Brain microvascular endothelial cell (primary cell): ENCODE results near the gene CC2D2B.
"Not testable (repeated sequence)": the region's sequence is repeated elsewhere in the genome, so short reads cannot be mapped to it uniquely, and the experiment has no call there.

Source experiments
- DNase-seq: peaks from one replicate; pipeline ENCODE4 v3.0.0-alpha.2; 2020
- H3K27ac ChIP-seq: fragments of 250-450 bp; sonication (Bioruptor Pico); 2 replicates; pipeline ENCODE4 v1.5.1; 2020; ENCODE audit warnings: mild to moderate bottlenecking, moderate library complexity
- H3K27me3 ChIP-seq: fragments of 250-450 bp; sonication (Bioruptor Pico); replicated peaks from 2 replicates; pipeline ENCODE4 v1.5.1; 2020; ENCODE audit warnings: mild to moderate bottlenecking
- H3K36me3 ChIP-seq: fragments of 250-450 bp; sonication (Bioruptor Pico); replicated peaks from 2 replicates; pipeline ENCODE4 v1.5.1; 2020; ENCODE audit warnings: mild to moderate bottlenecking
- H3K4me3 ChIP-seq: 2 replicates; pipeline ENCODE4 v1.5.1; 2011; ENCODE audit warnings: low read depth, mild to moderate bottlenecking, control low read depth, low read length, moderate library complexity
- in situ Hi-C: cut with HindIII; loops from 2 replicates; pipeline ENCODE4 v1.10.0; 2017; ENCODE audit warnings: low sequenced_read_pairs, low pct_ligation_motif_present
- TF ChIP-seq, protein P1 (sequence below): IDR thresholded peaks from 2 replicates; pipeline ENCODE4 v1.5.1; 2011; ENCODE audit warnings: low read depth, mild to moderate bottlenecking, moderate library complexity, low read length, control low read depth, inconsistent platforms; ENCODE audit errors: missing control alignments

The CC2D2B gene

DNA sequence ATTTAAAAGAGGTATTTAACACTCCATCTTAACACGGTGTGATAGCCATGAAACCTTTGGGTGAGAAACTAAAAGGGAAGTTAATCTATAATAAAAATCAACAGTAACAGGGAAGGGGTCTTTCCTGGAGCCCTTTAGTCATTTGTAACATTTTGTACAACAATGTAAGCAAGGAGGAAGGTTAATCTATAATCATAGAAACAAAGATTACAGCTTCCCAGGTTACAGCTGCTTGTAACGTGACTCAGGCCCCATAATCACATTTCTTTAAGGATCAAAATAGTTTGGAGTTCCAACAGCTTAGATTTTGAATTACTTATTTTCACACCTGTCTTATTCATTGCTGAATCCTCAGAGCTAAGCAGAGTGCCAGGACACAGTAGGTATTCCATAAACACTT, 17.9 kb upstream of the CC2D2B start:
- no peak for DNase-seq

DNA sequence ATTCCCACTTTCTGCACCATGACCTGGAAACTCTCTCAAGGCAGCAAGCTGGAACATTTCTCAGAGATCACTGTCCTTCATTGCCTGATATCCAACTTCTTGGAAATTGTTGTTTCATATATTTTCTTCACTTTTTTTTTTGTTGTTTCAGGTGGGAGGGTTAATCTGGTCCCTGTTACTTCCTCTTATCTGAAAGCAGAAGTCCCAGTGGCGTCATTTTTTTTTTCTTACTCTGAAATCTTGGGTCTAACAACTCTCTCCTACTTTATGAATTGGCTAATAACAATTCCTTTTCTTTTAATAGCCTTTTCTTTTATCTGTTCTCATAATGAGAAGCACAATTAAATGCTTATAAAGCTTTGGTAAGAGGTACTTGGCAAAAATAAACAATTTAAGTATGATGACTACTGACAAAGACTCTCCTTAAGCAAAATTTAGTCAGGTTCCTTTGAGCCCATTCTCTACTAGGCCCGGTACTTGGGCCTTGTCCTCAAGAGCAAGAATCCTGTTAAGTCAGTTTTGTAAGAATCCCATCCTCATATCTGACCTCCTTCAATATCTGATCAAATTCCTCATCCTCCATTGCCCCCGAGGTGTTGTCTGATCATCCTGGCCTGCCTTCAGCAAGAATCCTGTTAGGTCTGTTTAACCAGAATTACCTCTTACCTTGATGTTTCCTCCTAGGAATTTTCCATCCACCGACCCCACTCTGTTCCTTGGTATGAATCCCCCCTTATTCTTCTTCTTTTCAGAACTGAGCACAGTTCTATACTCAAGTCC, 11.5 kb upstream of the CC2D2B start:
- Histone ChIP-seq H3K4me3 (no peak overlapping the region), H3K27ac (no peak overlapping the region), H3K27me3 (no peaks in the 10 kb centered on the region), H3K36me3 (peaks cover 8% of the 10 kb centered on the region)
- DNase-seq, result no peak
- TF ChIP-seq, protein P1, sequence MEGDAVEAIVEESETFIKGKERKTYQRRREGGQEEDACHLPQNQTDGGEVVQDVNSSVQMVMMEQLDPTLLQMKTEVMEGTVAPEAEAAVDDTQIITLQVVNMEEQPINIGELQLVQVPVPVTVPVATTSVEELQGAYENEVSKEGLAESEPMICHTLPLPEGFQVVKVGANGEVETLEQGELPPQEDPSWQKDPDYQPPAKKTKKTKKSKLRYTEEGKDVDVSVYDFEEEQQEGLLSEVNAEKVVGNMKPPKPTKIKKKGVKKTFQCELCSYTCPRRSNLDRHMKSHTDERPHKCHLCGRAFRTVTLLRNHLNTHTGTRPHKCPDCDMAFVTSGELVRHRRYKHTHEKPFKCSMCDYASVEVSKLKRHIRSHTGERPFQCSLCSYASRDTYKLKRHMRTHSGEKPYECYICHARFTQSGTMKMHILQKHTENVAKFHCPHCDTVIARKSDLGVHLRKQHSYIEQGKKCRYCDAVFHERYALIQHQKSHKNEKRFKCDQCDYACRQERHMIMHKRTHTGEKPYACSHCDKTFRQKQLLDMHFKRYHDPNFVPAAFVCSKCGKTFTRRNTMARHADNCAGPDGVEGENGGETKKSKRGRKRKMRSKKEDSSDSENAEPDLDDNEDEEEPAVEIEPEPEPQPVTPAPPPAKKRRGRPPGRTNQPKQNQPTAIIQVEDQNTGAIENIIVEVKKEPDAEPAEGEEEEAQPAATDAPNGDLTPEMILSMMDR, result no peak
- in situ Hi-C loops, result no loop called here

More for the DNA sequence above, 17.9 kb upstream of the CC2D2B start:
- no peak overlapping the region for H3K27ac ChIP-seq
- H3K36me3 ChIP-seq, result peaks cover 6% of the 10 kb centered on the region
- in situ Hi-C loops, result no loop called here
- no peaks in the 10 kb centered on the region for H3K27me3 ChIP-seq
- no peak overlapping the region for H3K4me3 ChIP-seq
- TF ChIP-seq, protein P1, result no peak

DNA sequence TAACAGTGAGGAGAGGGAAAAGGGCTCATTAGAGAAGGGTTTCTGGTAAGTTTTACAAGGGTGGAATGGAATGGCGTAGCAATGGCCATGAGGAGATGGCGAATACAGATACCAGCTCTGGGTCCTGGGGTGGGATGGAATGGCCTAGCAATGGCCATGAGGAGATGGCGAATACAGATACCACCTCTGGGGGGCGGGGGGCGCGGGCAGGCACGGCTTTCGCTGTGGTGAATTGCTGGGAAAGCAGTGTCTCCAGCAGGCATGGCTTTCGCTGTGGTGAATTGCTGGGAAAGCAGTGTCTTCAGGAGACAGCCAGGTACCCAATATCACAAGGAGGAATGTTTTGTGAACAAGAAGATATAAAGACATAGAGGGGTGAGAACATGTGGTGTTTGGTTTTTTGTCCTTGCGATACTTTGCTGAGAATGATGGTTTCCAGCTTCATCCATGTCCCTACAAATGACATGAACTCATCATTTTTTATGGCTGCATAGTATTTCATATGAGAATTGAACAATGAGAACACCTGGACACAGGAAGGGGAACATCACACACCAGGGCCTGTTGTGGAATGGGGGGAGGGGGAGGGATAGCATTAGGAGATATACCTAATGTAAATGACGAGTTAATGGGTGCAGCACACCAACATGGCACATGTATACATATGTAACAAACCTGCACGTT, 1.7 kb upstream of the CC2D2B start:
- H3K27ac ChIP-seq, H3K36me3 ChIP-seq, H3K4me3 ChIP-seq, in situ Hi-C loops, H3K27me3 ChIP-seq, DNase-seq: not testable (repeated sequence)

DNA sequence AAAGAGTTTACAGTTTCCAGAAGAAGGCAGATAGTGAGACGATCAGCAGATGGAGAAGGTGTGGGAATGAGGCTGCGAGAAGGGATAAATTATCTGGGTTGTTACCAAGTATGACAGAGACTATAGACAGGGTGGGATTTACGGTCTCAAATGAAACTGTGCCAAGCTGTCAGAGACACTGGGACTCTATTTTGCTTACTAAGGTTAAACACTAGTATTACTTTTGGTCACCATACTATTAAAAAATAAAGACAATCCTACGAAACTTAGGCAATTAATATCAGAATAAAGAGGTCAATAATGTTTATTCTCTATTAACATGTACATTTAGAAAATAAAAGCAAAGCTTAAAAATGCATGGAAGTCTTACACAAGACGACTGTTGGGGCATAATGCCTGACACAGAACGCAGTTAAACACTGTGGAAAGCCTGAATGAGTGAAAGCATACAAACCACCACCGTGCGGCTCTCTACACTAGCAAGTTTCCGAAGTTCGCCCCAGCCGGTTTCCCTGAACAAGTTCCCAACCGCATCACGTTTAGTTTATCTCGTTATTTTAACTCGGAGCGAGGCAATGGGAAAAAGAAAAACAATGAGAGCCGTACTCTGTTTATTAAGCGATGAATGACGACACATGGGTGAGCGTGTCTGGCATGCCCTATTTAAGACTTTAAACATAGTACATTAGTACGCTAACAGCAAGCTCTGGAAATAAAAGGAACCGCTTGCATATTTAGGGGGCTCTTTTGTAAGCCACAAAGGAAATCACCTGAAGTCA, 909 bp upstream of the CC2D2B start:
- Histone ChIP-seq H3K27ac (peak overlapping the region; percentile 56), H3K27me3 (no peaks in the 10 kb centered on the region), H3K36me3 (peaks cover 2% of the 10 kb centered on the region), H3K4me3 (peak overlapping the region; percentile 81)
- in situ Hi-C loops, result no loop called here
- DNase-seq, result peak; percentile 68
- TF ChIP-seq, protein P1, result peak; percentile 52

DNA sequence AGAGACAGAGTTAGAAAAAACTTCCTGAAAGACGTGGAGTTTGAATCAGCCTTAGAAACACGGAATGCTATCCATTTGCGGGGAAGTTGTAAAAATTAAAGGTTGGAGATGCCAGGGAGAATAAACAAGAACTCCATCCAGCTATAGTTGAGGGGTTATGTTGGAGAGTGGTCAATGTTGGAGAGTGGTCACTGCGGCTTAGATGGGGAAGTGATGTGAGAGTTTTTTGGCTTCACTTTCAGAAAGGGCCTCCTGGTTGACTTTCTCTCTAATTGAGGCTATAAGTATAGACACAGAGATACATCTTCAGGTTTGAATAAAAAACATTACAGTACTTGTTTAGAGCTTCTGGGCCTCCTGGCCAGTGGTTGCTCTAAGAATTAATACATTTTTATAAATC, 675 bp downstream of the CC2D2B start:
- in situ Hi-C loops, result no loop called here
- TF ChIP-seq, protein P1, result no peak
- H3K36me3 ChIP-seq, result no peaks in the 10 kb centered on the region
- H3K27ac ChIP-seq, result no peak overlapping the region
- no peaks in the 10 kb centered on the region for H3K27me3 ChIP-seq
- H3K4me3 ChIP-seq, result no peak overlapping the region
- no peak for DNase-seq

DNA sequence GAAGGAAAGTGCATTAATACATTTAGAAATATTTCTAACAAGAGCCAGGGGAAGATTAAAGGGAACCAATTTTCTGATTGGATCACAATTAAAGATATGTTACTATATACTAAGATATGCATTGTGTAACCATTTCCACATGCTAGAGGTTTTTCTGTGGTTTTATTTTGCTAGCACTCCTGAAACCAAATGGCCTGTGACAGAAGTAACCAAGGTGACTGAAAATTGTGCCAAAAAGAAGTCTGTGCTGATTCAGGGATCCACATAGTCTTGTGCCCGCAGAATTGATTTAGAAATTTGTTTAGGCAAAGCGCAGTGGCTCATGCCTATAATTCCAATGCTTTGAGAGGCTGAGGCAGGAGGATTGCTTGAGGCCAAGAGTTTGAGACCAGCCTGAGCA, 1.8 kb downstream of the CC2D2B start:
- no peaks in the 10 kb centered on the region for H3K27me3 ChIP-seq
- no peaks in the 10 kb centered on the region for H3K36me3 ChIP-seq
- no peak for DNase-seq
- TF ChIP-seq, protein P1, result no peak
- H3K27ac ChIP-seq, result no peak overlapping the region
- in situ Hi-C loops, result no loop called here
- H3K4me3 ChIP-seq, result no peak overlapping the region

DNA sequence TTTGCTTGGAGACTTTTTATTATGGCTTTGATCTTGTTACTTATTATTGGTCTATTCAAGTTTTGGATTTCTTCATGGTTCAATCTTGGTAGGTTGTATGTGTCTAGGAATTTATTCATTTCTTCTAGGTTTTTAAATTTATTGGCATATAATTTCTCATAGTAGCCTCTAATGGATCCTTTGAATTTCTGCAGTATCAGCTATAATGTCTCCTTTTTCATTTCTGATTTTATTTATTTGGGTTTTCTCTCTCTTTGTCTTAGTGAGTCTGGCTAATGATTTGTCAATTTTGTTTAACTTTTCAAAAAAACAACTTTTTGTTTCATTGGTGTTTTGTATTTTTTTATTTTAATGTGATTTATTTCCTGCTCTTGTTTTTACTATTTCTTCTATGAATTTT, 8.3 kb downstream of the CC2D2B start:
- in situ Hi-C loops, H3K27me3 ChIP-seq, DNase-seq, H3K4me3 ChIP-seq, H3K36me3 ChIP-seq, H3K27ac ChIP-seq: not testable (repeated sequence)
